NCI-H69 (cell line): ENCODE results near the gene PABPN1L.
"Not testable (repeated sequence)": the region's sequence is repeated elsewhere in the genome, so short reads cannot be mapped to it uniquely, and the experiment has no call there.

Experiments
- DNase-seq: peaks from one replicate; lab custom pipeline; 2025; lab: John Stamatoyannopoulos, UW

The PABPN1L gene

DNA sequence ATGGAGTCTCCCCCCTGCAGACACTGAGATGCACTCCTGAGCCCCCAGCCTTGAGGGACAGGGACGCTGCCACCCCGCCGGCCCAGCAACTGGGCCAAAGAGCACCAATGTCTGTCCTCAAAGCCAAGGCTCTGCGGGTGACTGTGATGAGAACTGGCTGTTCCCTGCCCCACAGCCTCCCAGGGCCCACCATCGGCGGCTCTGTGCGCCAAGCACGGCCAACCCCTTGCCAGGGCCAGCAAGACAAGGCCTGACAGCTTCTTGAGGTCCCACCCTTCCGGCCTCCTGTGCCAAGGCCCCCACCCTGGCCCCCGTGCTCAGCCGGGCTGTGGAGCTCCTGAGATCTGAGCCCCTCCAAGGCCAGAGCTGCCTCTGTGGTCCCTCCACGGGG lies 34.2 kb upstream of the PABPN1L start:
- no peak for DNase-seq

DNA sequence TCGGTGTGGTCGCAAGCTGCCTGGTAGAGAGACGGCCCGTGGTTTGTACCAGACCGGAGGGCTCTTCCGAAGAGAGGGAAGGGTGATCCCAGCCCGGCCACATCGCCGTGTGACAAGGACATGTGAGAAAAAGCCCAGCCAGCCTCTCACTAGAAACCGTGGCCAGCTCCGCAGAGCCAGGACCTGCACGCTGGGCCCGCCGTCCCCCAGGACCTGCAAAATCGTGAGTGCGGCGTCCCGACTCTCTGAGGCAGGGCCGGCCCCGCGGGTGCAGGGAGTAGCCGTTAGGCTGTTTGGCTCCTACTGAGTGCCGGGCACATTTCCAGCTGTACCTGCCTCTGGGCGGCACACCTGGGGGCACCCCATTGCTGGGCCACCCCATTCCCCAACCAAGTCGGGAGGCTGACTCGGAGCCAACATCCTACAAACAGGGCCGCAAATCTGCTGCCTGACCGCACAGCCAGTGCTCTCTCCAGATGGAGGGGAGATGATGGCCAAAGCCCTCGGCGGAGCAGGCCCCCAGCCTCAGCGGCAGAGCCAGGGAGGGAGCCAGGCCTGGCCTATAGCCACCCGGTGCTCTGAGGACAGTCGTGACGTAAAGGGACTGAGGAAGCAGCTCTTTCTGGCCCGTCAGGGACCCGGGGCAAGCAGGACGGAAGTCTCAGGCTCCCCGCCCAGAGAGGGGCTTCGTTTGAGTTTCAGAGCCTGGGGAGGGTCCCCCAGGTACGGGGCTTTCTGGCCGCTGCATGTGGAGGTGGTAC lies 33.6 kb upstream of the PABPN1L start:
- DNase-seq, result no peak

GRCh38 chr16:88897696-88898425 lies 31.4 kb upstream of the PABPN1L start:
- DNase-seq, result no peak

- no peak for DNase-seq
These were observed 30.0 kb upstream of the PABPN1L start for GRCh38 chr16:88896238-88897070.

- DNase-seq, result no peak
These were observed 28.9 kb upstream of the PABPN1L start for GRCh38 chr16:88895335-88895734.

DNA sequence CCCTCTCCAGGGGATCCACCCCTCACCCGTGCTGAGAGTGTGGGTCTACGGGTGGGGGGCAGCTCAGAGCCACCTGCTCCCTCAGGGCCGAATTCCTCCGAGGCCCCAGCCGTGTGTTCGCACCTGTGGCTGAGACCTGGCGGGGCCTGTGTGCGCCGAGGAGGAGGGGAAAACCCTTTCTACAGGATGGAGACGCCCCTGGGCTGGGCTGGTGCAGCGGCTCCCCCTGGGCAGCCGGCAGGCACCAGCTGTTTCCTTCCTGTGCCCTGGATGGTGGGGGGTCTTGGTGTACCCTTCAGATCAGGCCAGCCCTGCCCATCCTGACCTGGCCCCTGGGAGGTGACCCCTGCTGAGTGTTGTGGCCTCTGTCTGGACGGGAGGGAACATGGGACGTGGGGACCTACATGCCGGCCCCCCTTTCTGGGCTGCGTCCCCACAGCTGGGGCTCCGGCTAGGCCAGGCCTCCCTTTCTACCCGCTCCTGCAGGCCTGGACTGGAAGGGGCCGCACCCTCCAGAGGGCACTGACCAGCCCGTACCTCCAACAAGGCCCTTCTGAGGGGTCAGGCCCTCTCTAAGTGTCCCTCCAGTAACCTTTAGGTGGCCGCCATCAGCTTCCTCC lies 28.3 kb upstream of the PABPN1L start:
- no peak for DNase-seq

DNA sequence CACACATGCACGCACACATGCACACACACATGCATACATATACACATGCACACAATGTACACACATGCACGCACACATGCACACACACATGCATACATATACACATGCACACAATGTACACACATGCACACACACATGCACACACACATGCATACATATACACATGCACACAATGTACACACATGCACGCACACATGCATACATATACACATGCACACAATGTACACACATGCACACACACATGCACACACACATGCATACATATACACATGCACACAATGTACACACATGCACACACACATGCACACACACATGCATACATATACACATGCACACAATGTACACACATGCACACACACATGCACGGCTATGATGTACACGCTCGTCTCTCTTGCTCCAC lies 27.8 kb upstream of the PABPN1L start:
- DNase-seq, result not testable (repeated sequence)

- no peak for DNase-seq
These were observed 26.9 kb upstream of the PABPN1L start for GRCh38 chr16:88893127-88893968.

GRCh38 chr16:88892065-88892464 lies 25.6 kb upstream of the PABPN1L start:
- no peak for DNase-seq

- DNase-seq, result no peak
These were observed 24.6 kb upstream of the PABPN1L start for GRCh38 chr16:88891083-88891482.

DNA sequence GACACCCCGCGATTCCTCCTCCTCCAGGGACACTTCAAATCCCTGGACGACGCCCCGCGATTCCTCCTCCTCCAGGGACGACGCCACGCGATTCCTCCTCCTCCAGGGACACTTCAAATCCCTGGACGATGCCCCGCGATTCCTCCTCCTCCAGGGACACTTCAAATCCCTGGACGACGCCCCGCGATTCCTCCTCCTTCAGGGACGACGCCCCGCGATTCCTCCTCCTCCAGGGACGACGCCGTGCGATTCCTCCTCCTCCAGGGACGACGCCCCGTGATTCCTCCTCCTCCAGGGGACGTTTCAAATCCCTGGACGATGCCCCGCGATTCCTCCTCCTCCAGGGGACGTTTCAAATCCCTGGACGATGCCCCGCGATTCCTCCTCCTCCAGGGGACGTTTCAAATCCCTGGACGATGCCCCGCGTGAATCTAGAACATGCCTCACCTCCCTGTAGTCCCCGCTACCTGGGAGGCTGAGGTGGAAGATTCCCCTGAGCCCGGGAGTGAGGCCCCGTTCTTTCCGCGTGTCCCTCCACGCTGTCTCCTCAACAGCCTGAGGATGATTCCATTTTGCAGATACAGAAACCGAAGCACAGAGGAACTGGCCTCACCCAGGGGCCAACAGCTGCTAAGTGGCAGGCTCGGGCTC lies 23.4 kb upstream of the PABPN1L start:
- not testable (repeated sequence) for DNase-seq

DNA sequence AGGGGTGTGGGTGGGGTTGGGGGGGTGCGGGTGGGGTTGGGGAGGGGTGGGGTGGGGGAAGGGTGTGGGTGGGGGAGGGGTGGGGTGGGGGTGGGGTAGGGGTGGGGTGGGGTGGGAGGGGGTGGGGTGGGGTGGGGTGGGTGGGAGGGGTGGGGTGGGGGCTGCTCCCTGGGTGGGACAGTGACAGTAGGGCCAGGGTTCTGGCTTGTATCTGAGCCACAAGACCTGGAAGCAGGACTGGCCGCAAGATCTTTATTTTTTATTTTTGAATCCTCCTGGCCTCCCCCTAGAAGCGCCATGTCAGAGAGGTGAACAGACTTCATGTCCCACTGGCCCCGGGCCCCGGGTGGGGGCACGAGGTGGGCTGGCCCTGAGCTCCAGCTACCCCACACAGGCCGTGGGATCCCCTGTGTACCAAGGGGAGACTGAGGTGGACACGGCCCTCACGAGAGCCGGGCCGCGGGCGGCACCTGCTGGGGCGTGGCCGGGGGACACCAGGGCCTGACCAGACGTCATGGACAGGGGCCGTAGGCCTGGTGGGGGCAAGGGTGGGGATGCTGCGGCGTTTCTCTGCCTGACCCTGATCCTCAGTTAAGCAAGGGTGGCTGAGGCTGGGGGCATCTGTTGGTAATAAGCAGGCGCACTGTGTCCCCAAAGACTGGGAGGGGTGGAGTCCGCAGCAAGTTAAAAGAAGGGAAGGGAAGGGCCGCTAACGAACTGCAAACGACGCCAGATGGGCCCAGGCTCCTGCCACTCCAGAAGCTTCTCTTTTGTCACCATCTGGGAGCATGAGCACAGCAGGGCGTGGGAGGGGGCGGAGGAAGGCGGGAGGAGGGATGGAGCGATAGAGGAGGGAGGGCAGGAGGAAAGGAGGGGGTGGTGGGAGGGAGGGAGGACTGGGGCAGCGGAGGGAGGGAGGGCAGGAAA lies 22.3 kb upstream of the PABPN1L start:
- DNase-seq, result peak; percentile 77

- no peak for DNase-seq
These were observed 21.6 kb upstream of the PABPN1L start for GRCh38 chr16:88888057-88888456.

GRCh38 chr16:88886845-88887521 lies 20.5 kb upstream of the PABPN1L start:
- DNase-seq, result peak; percentile 44

DNA sequence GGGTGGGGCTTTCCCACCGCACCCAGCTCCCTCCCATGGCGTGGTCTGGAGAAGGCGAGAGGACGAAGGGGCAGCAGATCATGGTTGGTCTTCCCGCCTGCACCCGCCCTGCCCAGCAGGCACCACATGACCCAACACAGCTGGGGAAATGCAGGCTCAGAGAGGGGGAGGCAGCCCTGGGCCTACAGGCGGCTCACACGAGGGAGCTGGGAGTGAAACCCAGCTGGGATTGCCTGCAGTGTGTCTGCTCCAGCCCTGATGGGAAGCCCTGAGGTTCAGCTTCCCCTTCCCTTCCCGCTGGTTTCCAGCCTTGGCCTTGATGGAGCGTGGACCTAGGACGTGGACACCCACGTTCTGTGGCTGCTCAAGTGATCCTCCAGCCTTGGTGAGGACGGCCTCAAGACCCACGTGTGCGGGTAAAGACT lies 20.0 kb upstream of the PABPN1L start:
- no peak for DNase-seq

GRCh38 chr16:88885693-88886280 lies 19.3 kb upstream of the PABPN1L start:
- DNase-seq, result no peak

DNA sequence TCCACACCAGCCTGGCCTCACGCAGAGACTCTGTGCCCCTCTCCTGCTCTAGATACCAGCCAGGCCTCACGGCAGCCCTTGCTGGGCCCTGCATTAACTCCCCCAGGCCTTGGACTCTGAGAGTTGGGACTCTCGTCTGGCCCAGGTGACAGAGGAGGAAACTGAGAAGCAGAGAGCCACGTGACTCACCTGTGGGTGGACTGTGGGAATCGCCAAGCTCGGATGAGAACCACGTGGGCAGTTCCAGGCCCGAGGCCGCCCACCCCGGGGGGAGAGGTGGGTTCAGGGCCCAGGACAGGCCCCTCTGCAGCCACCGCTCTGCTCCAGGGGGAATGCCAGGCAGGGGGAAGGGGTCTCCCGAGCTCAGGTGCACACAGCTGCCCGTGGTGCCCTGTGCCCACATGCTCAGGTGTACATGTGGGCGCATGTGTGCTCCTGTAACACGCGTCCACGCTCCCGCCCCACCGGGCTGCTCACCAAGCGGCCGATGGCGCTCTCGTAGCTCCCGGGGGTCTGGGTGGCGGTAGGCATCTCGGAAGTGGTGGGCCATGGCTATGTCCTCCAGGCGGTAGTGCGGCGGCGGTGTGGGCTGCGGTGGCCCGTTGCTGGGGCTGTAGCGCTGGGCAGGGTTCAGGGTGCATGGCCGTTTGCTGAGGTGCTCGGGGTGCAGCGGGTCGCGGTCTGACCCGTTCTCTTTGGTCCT lies 18.3 kb upstream of the PABPN1L start:
- no peak for DNase-seq

DNA sequence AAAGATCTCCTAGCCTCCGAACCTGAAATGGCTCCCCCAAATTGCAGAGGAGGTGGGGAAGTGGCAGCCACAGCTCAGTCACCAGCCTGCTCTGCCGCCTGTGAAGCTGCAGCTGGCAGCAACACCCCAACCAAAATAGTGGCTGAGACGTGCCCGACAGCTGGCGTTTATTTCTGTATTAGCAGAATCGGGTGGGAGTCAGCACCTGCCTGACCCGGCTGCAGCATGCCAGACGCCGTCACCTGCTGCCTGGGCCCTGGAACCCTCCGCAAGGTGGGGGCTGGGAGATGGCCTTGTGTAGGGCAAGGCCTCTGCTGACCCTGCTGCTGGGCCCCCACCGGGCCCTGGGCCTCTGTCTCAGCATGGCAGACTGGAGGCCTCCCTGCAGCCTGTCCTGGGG lies 17.5 kb upstream of the PABPN1L start:
- DNase-seq, result no peak
